HepG2 (cell line): ENCODE measurements around the gene ACSS3.

Source experiments
- EHMT2 ChIP-seq: fragments of 200-600 bp; sonication (generic); IDR thresholded peaks from 2 replicates; pipeline ENCODE4 v1.7.0; 2017; ENCODE audit warnings: antibody characterized with exemption, low read depth, low read length, borderline replicate concordance
- MAFK ChIP-seq, 2 experiments: IDR thresholded peaks in 1 of 2; conservative IDR thresholded peaks in 1 of 2; 2 replicates each; pipeline ENCODE4 v1.6.1; 2011; ENCODE audit warnings: improper control_type of control experiment in 2 of 2, low read length in 2 of 2
- NR3C1 ChIP-seq: sonication (generic); formaldehyde crosslinking; IDR thresholded peaks from 2 replicates; pipeline ENCODE4 v1.4.0; 2020; ENCODE audit warnings: missing genetic modification reagents
- SP1 ChIP-seq, 2 experiments: fragments of 450-650 bp in 1 of 2; sonication (generic) in 1 of 2; formaldehyde crosslinking in 1 of 2; IDR thresholded peaks; 2 replicates each; pipeline versions ENCODE4 v1.4.0 to v1.6.1; 2016 to 2020; ENCODE audit warnings: missing genetic modification reagents in 1 of 2
- SUZ12 ChIP-seq: fragments of 150-350 bp; IDR thresholded peaks from 2 replicates; pipeline ENCODE4 v1.6.1; 2014; ENCODE audit warnings: low read depth, low read length
- XRCC5 ChIP-seq: fragments of 200-400 bp; formaldehyde crosslinking; optimal IDR thresholded peaks from 2 replicates; pipeline ENCODE3; 2017; ENCODE audit warnings: mild to moderate bottlenecking, low read length
- ZNF232 ChIP-seq: sonication (generic); formaldehyde crosslinking; IDR thresholded peaks from 2 replicates; pipeline ENCODE4 v1.4.0; 2020; ENCODE audit warnings: missing genetic modification reagents, borderline replicate concordance
- ZNF670 ChIP-seq: sonication (generic); formaldehyde crosslinking; IDR thresholded peaks from 2 replicates; pipeline ENCODE4 v1.8.0; 2022; ENCODE audit warnings: mild to moderate bottlenecking, missing genetic modification reagents, borderline replicate concordance
- ZNF746 ChIP-seq: sonication (generic); formaldehyde crosslinking; IDR thresholded peaks from 2 replicates; pipeline ENCODE4 v1.8.0; 2022; ENCODE audit warnings: mild to moderate bottlenecking, missing genetic modification reagents

GRCh38 chr12:81141217-81141616, 63.3 kb downstream of the ACSS3 start:
- no peak for TF ChIP-seq MAFK (conservative IDR thresholded peaks at IDR 0.05 in 1 of 2, IDR thresholded peaks at IDR 0.05 in 1 of 2; ENCODE audit: low read length in 2 of 2)
- TF ChIP-seq SP1 (IDR thresholded peaks at IDR 0.05), result no peak
- TF ChIP-seq SP1 (CRISPR knock-in tag; IDR thresholded peaks at IDR 0.05), result no peak
- no peak for TF ChIP-seq EHMT2
- no peak for TF ChIP-seq NR3C1 (CRISPR knock-in tag)
- no peak for TF ChIP-seq SUZ12
- no peak for TF ChIP-seq ZNF232 (CRISPR knock-in tag)
- TF ChIP-seq ZNF670 (CRISPR knock-in tag), result no peak
- TF ChIP-seq XRCC5, result no peak
- no peak for TF ChIP-seq ZNF746
